LNCAP (cell line): ENCODE data around the gene INSRR.

ENCODE experiments used
- TF ChIP-seq, protein P1 (sequence below): fragments of 450-650 bp; IDR thresholded peaks from 2 replicates; pipeline ENCODE4 v1.5.1; 2017; ENCODE audit warnings: mild to moderate bottlenecking

The INSRR gene

DNA sequence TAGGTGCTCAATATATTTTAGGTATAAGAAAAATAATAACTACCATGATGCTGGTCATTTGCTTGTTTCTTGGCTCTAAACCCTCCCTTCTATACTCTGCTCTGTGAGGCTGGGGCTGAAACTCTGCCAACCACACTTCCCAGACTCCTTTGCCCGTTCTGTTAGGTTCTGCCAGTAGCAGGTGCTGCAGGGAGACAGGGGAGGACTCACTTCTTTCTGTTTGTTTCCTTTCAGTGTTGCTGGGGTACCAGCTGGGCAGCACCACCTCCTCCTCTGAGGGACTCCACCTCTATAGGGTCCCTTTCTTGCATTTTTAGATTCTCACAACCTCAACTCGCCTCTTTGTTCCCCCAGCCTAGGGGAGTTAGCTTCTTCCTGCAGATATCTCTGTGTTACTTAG is 25.3 kb downstream of the INSRR start:
- TF ChIP-seq, protein P1, sequence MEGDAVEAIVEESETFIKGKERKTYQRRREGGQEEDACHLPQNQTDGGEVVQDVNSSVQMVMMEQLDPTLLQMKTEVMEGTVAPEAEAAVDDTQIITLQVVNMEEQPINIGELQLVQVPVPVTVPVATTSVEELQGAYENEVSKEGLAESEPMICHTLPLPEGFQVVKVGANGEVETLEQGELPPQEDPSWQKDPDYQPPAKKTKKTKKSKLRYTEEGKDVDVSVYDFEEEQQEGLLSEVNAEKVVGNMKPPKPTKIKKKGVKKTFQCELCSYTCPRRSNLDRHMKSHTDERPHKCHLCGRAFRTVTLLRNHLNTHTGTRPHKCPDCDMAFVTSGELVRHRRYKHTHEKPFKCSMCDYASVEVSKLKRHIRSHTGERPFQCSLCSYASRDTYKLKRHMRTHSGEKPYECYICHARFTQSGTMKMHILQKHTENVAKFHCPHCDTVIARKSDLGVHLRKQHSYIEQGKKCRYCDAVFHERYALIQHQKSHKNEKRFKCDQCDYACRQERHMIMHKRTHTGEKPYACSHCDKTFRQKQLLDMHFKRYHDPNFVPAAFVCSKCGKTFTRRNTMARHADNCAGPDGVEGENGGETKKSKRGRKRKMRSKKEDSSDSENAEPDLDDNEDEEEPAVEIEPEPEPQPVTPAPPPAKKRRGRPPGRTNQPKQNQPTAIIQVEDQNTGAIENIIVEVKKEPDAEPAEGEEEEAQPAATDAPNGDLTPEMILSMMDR = no peak

DNA sequence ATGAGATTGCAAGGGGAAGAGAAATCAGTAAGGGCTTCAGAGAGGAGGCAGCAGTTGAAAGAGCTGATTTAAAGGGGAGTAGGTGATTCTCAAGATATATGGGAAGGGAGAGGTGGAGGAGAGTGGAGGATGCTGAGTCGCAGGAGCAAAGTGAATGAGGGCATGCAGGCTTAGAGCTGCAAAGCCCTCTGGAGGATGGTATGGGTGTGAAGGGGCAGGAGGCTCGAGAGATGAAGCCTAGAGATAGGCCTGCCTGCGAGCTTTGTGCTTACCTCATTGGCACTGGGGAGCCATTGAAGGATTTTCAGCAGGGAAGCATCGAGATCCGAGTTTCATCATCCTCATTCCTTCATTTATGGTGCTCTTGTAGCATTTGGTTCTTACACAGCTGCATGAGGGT is 26.5 kb downstream of the INSRR start:
- TF ChIP-seq, protein P1 = no peak

DNA sequence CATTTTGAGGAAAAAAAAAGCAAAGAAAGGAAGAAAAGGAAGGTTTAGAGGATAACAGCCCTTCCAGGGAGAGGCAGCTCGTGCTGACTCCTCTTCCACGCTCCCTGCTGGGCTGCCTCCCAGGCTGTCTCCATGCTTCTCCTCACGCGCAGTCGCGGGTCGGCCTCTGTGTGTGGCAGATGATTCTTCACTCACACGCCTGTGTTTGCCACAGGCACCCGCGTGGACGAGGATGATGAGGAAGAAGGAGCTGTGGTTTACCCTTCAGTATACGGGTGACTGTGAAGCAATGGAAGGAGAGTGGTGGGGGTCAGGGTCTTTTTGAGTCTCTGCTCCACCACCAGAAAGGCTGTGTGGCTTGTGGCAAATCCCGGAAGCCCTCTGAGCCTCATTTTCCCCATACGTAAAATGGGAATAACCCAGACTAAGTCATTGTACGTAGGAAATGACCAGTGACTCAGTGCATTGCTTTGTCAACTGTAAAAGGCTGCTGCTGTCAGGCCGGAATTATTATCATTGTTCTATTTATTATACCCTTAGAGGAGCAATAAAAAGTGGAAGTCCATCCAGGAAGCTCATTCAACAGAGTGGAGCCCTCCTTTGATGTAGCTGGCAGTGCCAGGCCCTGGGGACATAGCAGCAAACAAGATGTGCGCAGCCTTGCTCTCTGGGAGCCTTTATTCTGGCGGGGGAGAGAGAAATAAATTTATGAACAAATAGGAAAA is 30.4 kb downstream of the INSRR start:
- TF ChIP-seq, protein P1 = no peak

DNA sequence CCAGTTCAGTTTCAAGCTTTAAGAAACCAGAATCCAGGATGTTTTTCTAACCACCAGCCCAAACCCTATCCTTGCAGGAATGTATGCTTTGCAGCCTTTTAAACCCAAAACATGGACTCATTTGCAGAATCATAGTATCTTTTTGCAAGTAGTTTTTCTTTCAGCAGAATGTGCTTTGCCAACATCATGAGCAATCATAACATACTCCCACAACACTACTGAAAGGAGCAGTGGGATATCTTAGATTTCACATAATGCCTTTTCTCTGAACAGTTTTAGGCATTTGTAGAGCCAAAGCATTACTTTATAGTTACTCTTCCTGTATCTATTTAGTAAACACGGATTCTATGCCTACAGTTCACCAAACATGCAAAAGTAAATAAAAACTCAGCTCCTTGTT is 32.3 kb downstream of the INSRR start:
- TF ChIP-seq, protein P1 = no peak

DNA sequence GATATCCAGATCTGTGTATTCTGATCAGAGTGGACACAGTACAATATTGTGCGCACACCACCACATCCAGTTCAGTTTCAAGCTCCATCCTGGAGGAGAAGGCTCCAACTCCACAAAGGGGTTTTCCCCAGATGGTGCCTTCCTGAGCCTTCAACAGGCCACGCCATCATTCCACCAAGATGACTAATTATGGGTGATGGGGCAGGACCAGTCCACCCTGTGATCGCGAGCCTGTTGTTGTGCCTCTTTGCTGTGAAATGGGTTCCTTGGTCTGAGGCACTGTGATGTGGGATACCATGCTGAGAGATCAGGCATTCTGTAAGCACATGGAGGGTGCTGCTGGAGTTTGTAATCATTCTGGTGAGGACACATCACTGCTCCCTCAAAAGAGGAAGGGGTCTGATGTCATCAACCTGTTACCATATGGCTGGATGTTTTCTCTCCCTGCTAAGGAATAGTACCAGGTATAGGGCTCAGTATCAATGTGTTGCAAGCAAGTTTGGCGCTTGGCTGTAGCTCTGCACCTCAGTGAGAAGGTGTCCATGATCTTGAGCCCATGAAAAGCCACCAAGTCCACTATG is 35.6 kb downstream of the INSRR start:
- TF ChIP-seq, protein P1 = no peak

DNA sequence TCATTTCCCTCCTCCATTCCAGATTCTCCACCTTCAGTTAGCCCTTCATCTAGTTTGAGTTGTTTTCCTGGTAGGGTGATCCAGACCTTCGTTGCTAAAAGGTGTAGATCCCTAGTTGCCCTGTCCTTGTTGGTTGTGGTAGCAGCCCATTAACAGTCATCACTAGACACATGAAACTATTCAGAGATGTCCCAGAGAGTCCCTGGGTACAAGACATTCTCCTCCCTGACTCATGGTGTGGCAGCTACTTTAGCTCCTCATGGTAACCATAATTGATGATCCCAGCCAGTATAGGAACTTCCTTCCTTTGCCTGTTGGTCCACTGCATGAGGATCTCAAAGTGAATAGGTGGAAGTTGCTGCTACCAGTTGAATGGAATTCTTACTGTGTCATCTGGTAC is 36.2 kb downstream of the INSRR start:
- TF ChIP-seq, protein P1 = no peak

DNA sequence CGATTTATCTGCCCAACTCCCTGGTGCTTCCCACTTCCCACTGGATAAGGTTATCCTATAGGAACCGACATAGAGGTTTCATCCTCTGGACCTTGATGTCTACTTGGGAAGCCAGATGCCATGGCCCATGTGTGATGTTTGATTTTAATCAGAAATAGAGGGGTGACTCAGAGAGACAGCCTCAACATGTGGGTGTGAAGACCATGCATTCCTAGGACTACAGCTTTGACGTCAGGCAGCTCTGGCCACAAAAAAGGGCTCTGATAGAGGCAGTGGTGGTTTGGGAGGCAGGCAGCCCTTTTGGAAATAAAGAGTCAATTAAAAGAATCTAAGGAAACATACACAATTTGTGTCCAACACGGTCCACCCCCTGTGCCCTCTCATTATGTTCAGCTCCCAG is 37.1 kb downstream of the INSRR start:
- TF ChIP-seq, protein P1 = no peak
